ENCODE data around the gene IGF2.

The IGF2 gene

DNA sequence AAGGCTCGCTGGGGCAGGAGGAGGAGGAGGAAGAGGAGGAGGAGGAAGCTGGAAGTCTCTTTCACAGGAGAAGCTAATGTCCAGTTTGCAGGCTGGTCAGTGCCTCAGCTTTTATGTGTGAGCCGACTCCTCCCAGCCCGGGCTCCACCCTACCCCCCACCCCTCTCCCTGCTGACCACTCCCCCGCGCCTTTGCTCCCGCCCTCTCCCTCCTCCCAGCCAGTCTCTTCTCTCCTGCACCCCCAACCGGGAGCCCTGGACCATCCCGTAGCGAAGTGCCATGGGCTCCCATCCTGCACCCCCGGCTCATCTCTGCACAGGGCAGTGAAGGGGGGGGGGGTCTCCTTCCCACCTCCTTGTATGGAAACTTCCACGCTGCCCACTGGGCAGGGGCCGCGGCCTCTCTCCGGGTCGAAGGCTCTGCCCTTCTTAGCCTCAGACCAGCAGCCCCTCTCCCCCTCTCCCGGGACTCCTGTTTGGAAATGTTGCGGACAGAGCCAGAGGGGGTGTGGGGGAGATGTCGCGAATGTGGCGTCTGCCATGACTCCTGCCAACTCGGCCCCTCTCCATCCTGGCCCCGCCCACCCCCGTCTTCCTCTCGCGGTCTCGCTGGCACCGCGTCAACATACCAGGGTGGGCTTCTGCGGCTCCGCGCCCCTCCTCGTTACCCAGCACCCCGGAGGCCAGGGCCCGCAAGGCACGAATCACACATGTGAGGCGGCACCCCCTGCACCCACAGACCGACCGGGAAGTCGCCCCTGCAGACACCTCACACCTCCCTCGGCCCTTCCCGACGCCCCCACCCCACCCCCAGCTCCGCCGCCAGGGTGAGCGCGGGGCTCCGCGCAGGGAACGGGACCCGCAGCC lies 1.8 kb downstream of the IGF2 start (continued):
- TF ChIP-seq, protein P1, sequence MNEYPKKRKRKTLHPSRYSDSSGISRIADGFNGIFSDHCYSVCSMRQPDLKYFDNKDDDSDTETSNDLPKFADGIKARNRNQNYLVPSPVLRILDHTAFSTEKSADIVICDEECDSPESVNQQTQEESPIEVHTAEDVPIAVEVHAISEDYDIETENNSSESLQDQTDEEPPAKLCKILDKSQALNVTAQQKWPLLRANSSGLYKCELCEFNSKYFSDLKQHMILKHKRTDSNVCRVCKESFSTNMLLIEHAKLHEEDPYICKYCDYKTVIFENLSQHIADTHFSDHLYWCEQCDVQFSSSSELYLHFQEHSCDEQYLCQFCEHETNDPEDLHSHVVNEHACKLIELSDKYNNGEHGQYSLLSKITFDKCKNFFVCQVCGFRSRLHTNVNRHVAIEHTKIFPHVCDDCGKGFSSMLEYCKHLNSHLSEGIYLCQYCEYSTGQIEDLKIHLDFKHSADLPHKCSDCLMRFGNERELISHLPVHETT (tag by site-specific recombination; IDR thresholded peaks at IDR 0.05), result no peak
- TF ChIP-seq, protein P2, sequence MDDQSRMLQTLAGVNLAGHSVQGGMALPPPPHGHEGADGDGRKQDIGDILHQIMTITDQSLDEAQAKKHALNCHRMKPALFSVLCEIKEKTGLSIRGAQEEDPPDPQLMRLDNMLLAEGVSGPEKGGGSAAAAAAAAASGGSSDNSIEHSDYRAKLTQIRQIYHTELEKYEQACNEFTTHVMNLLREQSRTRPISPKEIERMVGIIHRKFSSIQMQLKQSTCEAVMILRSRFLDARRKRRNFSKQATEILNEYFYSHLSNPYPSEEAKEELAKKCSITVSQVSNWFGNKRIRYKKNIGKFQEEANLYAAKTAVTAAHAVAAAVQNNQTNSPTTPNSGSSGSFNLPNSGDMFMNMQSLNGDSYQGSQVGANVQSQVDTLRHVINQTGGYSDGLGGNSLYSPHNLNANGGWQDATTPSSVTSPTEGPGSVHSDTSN (CRISPR knock-in tag; IDR thresholded peaks at IDR 0.05), result no peak
- TF ChIP-seq KLF1 (tag by site-specific recombination; IDR thresholded peaks at IDR 0.05) (peak; percentile 42), ZFP41 (tag by site-specific recombination; IDR thresholded peaks at IDR 0.05; ENCODE audit: borderline replicate concordance) (no peak), ZNF146 (tag by site-specific recombination; IDR thresholded peaks at IDR 0.05) (no peak), ZNF561 (tag by site-specific recombination; IDR thresholded peaks at IDR 0.05; ENCODE audit: borderline replicate concordance) (no peak), KLF16 (tag by site-specific recombination; IDR thresholded peaks at IDR 0.05) (no peak), OSR2 (tag by site-specific recombination; IDR thresholded peaks at IDR 0.05) (peak; percentile 30; the same call in 1 of the 2 replicates), ZNF48 (tag by site-specific recombination; IDR thresholded peaks at IDR 0.05) (no peak), ZFP37 (tag by site-specific recombination; IDR thresholded peaks at IDR 0.05) (no peak), ZNF501 (tag by site-specific recombination; IDR thresholded peaks at IDR 0.05) (no peak), ZNF560 (tag by site-specific recombination; IDR thresholded peaks at IDR 0.05; ENCODE audit: borderline replicate concordance) (no peak), ZNF114 (tag by site-specific recombination; IDR thresholded peaks at IDR 0.05) (no peak), EGR2 (tag by site-specific recombination; IDR thresholded peaks at IDR 0.05; ENCODE audit: low read depth) (peak; percentile 48; the same call in 1 of the 2 replicates), ZNF558 (tag by site-specific recombination; IDR thresholded peaks at IDR 0.05) (no peak), SCRT2 (tag by site-specific recombination; IDR thresholded peaks at IDR 0.05) (no peak), ZNF791 (tag by site-specific recombination; IDR thresholded peaks at IDR 0.05) (no peak), ZNF76 (tag by site-specific recombination; IDR thresholded peaks at IDR 0.05; ENCODE audit: borderline replicate concordance, low read depth) (0 out of 2 replicates have a peak, but pooled peaks have one; percentile 18), HOXA7 (CRISPR knock-in tag; IDR thresholded peaks at IDR 0.05; ENCODE audit: borderline replicate concordance) (no peak)
- TF ChIP-seq, protein P3, sequence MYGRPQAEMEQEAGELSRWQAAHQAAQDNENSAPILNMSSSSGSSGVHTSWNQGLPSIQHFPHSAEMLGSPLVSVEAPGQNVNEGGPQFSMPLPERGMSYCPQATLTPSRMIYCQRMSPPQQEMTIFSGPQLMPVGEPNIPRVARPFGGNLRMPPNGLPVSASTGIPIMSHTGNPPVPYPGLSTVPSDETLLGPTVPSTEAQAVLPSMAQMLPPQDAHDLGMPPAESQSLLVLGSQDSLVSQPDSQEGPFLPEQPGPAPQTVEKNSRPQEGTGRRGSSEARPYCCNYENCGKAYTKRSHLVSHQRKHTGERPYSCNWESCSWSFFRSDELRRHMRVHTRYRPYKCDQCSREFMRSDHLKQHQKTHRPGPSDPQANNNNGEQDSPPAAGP (tag by site-specific recombination; IDR thresholded peaks at IDR 0.05), result no peak
- TF ChIP-seq, protein P4, sequence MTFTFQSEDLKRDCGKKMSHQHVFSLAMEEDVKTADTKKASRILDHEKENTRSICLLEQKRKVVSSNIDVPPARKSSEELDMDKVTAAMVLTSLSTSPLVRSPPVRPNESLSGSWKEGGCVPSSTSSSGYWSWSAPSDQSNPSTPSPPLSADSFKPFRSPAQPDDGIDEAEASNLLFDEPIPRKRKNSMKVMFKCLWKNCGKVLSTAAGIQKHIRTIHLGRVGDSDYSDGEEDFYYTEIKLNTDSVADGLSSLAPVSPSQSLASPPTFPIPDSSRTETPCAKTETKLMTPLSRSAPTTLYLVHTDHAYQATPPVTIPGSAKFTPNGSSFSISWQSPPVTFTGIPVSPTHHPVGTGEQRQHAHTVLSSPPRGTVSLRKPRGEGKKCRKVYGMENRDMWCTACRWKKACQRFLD (tag by site-specific recombination; IDR thresholded peaks at IDR 0.05), result no peak
- TF ChIP-seq, protein P5, sequence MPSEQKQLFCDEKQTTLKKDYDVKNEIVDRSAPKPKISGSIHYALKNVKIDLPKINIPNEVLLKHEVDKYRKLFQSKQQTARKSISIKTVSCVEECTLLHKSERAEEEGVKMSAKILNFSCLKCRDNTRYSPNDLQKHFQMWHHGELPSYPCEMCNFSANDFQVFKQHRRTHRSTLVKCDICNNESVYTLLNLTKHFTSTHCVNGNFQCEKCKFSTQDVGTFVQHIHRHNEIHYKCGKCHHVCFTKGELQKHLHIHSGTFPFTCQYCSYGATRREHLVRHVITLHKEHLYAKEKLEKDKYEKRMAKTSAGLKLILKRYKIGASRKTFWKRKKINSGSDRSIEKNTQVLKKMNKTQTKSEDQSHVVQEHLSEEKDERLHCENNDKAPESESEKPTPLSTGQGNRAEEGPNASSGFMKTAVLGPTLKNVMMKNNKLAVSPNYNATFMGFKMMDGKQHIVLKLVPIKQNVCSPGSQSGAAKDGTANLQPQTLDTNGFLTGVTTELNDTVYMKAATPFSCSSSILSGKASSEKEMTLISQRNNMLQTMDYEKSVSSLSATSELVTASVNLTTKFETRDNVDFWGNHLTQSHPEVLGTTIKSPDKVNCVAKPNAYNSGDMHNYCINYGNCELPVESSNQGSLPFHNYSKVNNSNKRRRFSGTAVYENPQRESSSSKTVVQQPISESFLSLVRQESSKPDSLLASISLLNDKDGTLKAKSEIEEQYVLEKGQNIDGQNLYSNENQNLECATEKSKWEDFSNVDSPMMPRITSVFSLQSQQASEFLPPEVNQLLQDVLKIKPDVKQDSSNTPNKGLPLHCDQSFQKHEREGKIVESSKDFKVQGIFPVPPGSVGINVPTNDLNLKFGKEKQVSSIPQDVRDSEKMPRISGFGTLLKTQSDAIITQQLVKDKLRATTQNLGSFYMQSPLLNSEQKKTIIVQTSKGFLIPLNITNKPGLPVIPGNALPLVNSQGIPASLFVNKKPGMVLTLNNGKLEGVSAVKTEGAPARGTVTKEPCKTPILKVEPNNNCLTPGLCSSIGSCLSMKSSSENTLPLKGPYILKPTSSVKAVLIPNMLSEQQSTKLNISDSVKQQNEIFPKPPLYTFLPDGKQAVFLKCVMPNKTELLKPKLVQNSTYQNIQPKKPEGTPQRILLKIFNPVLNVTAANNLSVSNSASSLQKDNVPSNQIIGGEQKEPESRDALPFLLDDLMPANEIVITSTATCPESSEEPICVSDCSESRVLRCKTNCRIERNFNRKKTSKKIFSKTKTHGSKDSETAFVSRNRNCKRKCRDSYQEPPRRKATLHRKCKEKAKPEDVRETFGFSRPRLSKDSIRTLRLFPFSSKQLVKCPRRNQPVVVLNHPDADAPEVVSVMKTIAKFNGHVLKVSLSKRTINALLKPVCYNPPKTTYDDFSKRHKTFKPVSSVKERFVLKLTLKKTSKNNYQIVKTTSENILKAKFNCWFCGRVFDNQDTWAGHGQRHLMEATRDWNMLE (tag by site-specific recombination; conservative IDR thresholded peaks at IDR 0.05; ENCODE audit: low read depth), result no peak
- TF ChIP-seq, protein P6, sequence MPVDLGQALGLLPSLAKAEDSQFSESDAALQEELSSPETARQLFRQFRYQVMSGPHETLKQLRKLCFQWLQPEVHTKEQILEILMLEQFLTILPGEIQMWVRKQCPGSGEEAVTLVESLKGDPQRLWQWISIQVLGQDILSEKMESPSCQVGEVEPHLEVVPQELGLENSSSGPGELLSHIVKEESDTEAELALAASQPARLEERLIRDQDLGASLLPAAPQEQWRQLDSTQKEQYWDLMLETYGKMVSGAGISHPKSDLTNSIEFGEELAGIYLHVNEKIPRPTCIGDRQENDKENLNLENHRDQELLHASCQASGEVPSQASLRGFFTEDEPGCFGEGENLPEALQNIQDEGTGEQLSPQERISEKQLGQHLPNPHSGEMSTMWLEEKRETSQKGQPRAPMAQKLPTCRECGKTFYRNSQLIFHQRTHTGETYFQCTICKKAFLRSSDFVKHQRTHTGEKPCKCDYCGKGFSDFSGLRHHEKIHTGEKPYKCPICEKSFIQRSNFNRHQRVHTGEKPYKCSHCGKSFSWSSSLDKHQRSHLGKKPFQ (tag by site-specific recombination; IDR thresholded peaks at IDR 0.05), result no peak
- TF ChIP-seq, protein P7, sequence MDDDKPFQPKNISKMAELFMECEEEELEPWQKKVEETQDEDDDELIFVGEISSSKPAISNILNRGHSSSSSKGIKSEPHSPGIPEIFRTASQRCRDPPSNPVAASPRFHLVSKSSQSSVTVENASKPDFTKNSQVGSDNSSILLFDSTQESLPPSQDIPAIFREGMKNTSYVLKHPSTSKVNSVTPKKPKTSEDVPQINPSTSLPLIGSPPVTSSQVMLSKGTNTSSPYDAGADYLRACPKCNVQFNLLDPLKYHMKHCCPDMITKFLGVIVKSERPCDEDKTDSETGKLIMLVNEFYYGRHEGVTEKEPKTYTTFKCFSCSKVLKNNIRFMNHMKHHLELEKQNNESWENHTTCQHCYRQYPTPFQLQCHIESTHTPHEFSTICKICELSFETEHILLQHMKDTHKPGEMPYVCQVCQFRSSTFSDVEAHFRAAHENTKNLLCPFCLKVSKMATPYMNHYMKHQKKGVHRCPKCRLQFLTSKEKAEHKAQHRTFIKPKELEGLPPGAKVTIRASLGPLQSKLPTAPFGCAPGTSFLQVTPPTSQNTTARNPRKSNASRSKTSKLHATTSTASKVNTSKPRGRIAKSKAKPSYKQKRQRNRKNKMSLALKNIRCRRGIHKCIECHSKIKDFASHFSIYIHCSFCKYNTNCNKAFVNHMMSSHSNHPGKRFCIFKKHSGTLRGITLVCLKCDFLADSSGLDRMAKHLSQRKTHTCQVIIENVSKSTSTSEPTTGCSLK (tag by site-specific recombination; IDR thresholded peaks at IDR 0.05), result no peak

All from HEK293 (cell line).